ENCODE results near the gene ZNF628.

DNA sequence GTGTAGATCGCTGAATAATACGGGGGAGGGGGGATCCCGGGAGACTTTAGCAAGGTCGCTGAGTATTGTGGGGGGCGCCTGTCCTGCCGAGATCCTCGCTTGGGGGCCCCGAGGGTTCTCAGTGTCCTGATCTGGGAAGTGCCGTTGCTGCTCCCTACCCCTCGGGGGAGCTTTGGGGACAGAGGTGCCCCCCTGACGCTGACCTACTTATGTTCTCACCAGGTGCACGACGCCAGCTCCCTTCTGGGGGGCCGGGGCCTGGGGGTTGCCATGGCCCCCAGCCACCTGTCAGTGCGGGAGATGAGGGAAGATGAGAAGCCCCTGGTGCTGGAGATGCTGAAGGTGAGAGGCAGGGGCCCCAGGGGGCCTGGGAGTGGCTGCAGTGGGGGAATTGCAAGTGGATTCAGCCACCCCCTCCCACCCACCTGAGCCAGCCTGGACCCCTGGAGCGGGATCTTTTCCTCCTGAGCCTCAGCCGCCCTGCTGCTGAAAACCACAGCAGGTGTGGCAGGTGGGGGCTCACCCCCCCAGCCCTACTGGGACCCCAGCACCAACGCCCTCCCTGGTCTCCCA is 9.1 kb downstream of the ZNF628 start:
- TF ChIP-seq, protein P1, sequence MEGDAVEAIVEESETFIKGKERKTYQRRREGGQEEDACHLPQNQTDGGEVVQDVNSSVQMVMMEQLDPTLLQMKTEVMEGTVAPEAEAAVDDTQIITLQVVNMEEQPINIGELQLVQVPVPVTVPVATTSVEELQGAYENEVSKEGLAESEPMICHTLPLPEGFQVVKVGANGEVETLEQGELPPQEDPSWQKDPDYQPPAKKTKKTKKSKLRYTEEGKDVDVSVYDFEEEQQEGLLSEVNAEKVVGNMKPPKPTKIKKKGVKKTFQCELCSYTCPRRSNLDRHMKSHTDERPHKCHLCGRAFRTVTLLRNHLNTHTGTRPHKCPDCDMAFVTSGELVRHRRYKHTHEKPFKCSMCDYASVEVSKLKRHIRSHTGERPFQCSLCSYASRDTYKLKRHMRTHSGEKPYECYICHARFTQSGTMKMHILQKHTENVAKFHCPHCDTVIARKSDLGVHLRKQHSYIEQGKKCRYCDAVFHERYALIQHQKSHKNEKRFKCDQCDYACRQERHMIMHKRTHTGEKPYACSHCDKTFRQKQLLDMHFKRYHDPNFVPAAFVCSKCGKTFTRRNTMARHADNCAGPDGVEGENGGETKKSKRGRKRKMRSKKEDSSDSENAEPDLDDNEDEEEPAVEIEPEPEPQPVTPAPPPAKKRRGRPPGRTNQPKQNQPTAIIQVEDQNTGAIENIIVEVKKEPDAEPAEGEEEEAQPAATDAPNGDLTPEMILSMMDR (IDR thresholded peaks at IDR 0.05) = no peak
- no peak for TF ChIP-seq POLR2A (IDR thresholded peaks at IDR 0.05)
